HG02852 (cell line): ENCODE measurements around the gene CYP46A1.
"Not testable (repeated sequence)": the region's sequence is repeated elsewhere in the genome, so short reads cannot be mapped to it uniquely, and the experiment has no call there.

Source experiments
- ATAC-seq: cut with Tn5 transposase; IDR thresholded peaks from one replicate; pipeline ENCODE4 v1.9.1; 2021; ENCODE audit warnings: mild to moderate bottlenecking, moderate library complexity; ENCODE audit not compliant: unreplicated experiment

The CYP46A1 gene

GRCh38 chr14:99754141-99755067 lies 70.3 kb downstream of the CYP46A1 start:
- ATAC-seq, result no peak

- no peak for ATAC-seq
Observed at GRCh38 chr14:99755068-99755405, 70.9 kb downstream of the CYP46A1 start.

GRCh38 chr14:99755629-99756603 lies 71.8 kb downstream of the CYP46A1 start:
- ATAC-seq, result no peak

GRCh38 chr14:99756796-99757195 lies 72.7 kb downstream of the CYP46A1 start:
- no peak for ATAC-seq

DNA sequence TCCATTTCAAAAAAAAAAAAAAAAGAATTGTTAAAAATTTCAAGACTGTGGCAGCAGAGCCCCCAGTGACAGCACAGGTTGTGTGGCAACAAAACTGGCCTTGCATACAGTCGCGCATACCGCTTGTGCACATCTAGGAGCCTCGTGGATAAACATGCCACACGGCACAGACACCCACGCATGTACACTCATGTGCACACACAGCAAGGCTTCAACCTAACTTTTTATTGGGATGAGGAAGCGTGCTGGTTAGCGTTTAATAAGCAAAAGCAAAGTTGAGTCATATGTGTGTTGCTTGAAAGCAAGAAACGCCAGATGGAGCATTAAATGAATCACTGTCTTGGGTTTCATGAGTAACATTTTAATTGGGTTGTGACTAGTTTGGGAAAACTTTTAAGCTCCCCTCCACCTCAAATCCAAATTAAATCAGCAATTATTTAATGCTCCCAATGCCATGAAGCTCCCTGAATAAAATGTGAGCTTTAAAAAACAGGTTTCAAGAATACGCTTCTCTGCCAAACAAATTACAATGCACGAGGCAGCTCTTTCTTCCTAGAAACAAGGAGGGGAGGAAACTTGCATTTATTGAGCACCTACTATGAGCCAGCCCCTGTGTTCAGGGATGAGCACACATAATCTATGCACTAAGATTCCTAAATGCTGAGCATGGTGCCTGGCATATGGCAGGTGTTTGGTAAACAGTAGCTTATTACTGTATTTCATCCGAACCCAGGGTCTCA lies 73.4 kb downstream of the CYP46A1 start:
- no peak for ATAC-seq

DNA sequence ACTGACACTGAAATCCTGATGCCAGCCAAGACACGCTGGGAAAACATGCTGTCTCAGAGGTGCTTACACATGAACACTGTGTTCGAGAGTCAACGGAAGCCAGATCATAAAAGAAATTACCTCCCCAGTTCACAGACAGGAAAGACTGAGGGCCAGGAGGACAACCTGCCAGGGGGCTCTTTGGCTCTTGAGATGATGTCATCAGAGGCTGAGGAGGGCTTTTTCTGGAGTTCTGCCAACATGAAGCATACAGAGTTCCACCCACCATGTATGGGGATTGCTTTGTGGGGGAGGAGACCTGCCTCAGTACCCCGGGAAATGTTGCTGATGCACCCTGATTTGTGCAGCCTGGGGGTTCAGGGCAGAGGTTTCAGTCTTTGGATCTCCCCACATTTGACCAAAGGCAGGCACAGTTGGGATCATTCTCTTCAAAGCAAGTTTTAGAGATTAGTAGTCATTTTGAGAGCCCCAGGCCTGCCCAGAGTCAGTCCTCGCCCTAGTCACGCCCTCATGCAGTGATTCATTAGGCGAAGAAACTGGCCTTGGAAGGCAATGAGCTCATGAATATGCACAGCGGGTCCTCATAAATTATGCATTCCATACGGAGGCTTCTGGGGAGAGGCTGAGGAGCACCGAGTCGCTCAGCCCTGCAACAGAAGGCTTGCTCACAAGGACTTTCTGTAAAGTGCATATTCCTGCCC lies 74.2 kb downstream of the CYP46A1 start:
- ATAC-seq, result no peak

- no peak for ATAC-seq
Observed at GRCh38 chr14:99758872-99759545, 74.9 kb downstream of the CYP46A1 start.

- ATAC-seq, result no peak
Observed at GRCh38 chr14:99759546-99759925, 75.4 kb downstream of the CYP46A1 start.

DNA sequence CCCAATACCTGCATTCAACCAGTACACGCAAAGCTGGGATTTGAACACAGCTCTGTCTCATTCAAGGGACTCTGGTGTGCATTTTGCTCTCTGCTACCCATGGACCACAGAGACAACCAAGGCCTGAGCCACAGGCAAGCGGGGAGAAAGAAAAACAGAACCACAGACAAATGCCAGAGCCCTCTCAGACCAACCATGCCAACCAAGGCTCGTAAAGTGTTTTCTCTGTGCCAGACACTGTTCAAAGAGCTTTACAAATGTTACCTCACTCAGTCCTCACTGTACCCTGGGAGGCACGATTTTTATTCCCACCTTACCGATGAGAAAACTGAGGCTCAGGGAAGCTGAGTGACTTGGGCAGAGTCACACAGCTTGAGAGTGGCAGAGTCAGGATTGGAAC lies 76.7 kb downstream of the CYP46A1 start:
- no peak for ATAC-seq

- not testable (repeated sequence) for ATAC-seq
Observed at GRCh38 chr14:99762911-99763310, 78.8 kb downstream of the CYP46A1 start.

- no peak for ATAC-seq
Observed at GRCh38 chr14:99763527-99764221, 79.6 kb downstream of the CYP46A1 start.

DNA sequence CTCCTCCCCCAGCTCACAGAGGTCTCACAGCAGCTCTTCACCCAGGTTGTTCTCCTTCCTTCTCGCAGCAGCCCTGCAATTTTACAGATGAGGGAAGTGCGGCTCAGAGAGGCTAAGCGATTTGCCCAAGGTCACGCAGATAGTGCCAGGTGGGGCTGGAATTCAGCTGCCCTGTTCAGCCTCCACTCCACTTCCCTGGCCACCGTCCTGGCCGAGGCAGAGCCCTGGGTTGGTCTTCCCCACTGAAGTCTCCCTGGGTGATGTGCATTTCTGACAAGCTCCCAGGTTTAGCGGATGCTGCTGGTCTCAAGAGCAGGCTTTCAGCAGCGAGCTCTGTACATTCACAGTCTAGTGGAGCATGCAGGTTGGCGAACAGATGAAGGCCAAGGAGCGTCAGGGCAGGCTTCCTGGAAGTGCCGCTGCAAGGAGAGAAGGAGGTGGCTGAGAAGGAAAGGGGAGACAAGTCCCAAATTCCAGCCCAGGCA lies 80.2 kb downstream of the CYP46A1 start:
- no peak for ATAC-seq

GRCh38 chr14:99768381-99768780 lies 84.3 kb downstream of the CYP46A1 start:
- ATAC-seq, result no peak

DNA sequence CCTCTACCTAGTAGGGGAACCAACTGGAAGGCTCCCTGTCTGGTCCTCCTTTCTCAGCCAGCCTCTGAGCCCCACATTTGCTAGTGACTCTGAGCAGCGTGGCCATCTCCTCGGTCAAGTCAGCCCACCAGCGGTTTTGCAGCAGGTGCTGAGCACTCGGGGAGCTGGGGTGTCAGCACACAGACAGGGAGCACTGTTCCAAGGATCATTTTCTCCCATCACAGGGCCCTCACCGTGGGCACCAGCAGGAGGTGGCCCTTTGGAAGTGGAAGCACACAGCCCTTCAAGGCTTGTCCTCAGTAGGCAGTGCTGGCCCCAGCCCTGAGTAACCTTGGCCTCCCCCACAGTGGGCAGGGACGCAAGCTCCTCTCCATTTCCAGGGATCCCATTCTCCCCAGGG lies 85.0 kb downstream of the CYP46A1 start:
- ATAC-seq, result no peak

DNA sequence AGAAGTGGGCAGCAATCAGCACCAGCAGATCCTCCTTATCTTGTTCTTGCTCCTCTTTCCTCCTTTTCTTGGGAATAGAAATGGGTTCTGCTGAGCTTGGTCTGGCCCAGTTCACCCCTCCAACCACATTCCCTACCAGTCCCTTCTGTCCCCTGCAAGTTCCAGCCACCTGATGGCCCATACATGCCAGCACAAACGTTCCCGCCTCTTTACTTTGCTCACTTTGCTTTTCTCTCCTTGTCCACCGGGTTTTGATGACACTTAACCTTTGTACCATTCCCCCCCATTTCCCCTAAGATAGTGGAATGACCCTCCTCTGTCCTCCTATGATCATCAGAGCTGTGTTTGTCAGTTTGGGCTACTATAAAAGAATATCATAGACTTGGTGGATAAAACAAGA lies 85.7 kb downstream of the CYP46A1 start:
- no peak for ATAC-seq

GRCh38 chr14:99772371-99773283 lies 88.5 kb downstream of the CYP46A1 start:
- no peak for ATAC-seq

- ATAC-seq, result no peak
Observed at GRCh38 chr14:99773521-99774497, 89.7 kb downstream of the CYP46A1 start.
